LoVo (cell line): ENCODE results near the gene STX18.

ENCODE experiments used
- DNase-seq: peaks from one replicate; pipeline ENCODE4 v3.0.0-alpha.2; 2016; ENCODE audit warnings: low spot score

The STX18 gene

GRCh38 chr4:4397441-4397819, 144.4 kb downstream of the STX18 start:
- DNase-seq = no peak

- DNase-seq = no peak
These were observed 145.0 kb downstream of the STX18 start for GRCh38 chr4:4396628-4397440.

- DNase-seq = no peak
These were observed 145.8 kb downstream of the STX18 start for GRCh38 chr4:4395849-4396627.

GRCh38 chr4:4395371-4395770, 146.5 kb downstream of the STX18 start:
- DNase-seq = no peak

- DNase-seq = no peak
These were observed 147.2 kb downstream of the STX18 start for GRCh38 chr4:4394644-4395043.

GRCh38 chr4:4392501-4393183, 149.2 kb downstream of the STX18 start:
- DNase-seq = no peak

GRCh38 chr4:4391866-4392265, 150.0 kb downstream of the STX18 start:
- DNase-seq = no peak

- no peak for DNase-seq
These were observed 151.2 kb downstream of the STX18 start for GRCh38 chr4:4390515-4391240.

- DNase-seq = no peak
These were observed 151.8 kb downstream of the STX18 start for GRCh38 chr4:4390046-4390445.

- DNase-seq = no peak
These were observed 152.8 kb downstream of the STX18 start for GRCh38 chr4:4388836-4389575.

- no peak for DNase-seq
These were observed 153.5 kb downstream of the STX18 start for GRCh38 chr4:4388311-4388790.

- no peak for DNase-seq
These were observed 154.1 kb downstream of the STX18 start for GRCh38 chr4:4387531-4388310.

GRCh38 chr4:4386736-4387392, 155.0 kb downstream of the STX18 start, which contains the start of gene NSG1:
Gene NSG1, plus strand, starts transcription at chr4:4387102. Its CDS starts 528 bp downstream, at chr4:4387630.
- no peak for DNase-seq

GRCh38 chr4:4386296-4386735, 155.5 kb downstream of the STX18 start:
- no peak for DNase-seq

- no peak for DNase-seq
These were observed 156.0 kb downstream of the STX18 start for GRCh38 chr4:4385729-4386295.

GRCh38 chr4:4384837-4385236, 157.0 kb downstream of the STX18 start:
- DNase-seq = no peak

- DNase-seq = no peak
These were observed 158.8 kb downstream of the STX18 start for GRCh38 chr4:4383085-4383484.

GRCh38 chr4:4379540-4380087, 162.2 kb downstream of the STX18 start:
- DNase-seq = no peak
